GM18873 (cell line): Measurements from ENCODE around the gene COX4I1.
"Not testable (repeated sequence)": the region's sequence is repeated elsewhere in the genome, so short reads cannot be mapped to it uniquely, and the experiment has no call there.

ENCODE experiments used
- ATAC-seq: cut with Tn5 transposase; IDR thresholded peaks from one replicate; pipeline ENCODE4 v1.9.1; 2021; ENCODE audit warnings: mild to moderate bottlenecking, moderate library complexity, moderate number of reproducible peaks; ENCODE audit not compliant: unreplicated experiment, low FRiP score

COX4I1 gene

DNA sequence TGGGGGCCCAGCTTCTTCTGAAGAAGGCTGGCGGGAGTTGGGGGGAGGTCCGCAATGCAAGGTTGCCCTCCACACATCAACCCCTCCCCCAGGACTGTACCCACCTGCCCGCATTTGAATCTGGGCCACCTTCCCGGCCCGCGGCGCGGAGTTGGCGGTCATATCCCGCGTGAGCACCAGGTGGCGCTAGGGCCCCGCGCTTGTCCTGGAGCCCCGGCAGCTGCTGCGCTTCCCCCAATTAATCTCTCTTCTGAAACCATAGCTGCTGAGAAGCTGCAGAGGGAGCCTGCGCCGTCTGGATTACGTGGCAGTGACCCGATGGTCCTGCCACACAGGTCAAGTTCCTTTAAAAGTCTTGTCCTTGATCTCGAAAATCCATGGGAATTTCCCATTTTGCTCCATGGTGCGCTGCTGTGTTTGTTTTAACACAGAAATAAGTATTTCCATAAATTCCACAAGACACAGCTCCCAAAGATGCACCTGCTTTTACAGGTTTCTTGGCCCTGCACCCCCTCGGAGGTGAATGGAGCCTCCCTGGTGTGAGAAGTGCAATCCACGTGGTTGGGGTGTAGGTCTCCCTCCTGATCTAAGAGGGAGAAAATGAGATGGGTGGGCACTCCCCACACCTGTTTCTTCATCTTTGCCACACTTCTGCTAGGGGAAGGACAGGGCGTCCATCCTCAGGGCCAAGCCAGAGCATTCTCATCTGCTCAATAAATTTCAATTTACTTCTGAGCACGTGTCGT, 22.1 kb downstream of the COX4I1 start:
- no peak for ATAC-seq

GRCh38 chr16:85822145-85822544, 22.6 kb downstream of the COX4I1 start:
- ATAC-seq, result no peak

DNA sequence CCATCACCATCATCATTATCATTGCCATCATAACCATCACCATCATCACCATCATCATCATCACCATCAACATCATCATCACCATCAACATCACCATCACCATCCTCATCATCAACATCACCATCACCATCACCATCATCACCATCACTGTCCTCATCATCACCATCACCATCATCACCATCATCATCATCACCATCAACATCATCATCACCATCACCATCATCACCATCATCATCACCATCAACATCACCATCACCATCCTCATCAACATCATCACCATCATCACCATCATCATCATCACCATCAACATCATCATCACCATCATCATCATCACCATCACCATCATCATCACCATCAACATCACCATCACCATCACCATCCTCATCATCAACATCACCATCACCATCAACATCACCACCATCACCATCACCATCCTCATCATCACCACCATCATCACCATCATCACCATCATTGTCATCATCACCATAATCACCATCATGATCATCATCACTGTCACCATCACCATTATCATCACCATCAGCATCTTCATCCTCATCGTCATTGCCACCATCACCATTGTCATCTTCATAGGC, 23.9 kb downstream of the COX4I1 start:
- ATAC-seq, result no peak

GRCh38 chr16:85824161-85825135, 25.0 kb downstream of the COX4I1 start:
- no peak for ATAC-seq

DNA sequence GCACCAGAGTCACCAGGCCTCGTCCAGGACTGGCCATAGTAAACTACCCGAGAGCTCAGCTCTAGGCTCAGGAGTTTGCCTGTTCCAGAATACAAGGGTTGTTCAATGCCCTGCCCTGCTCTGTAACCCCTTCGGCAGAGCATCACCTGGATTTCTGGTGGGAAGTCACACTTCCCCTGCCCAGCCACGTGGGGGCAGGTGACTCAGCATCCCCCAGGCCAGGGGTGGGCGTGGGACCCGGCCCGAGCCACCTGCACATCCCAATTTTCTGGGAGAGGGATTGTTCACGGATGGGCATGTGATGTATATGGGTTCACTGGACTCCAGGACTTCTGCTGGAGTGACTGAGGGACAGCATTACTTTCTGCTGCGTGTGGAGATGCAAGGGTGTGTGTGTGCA, 25.8 kb downstream of the COX4I1 start:
- ATAC-seq, result no peak

DNA sequence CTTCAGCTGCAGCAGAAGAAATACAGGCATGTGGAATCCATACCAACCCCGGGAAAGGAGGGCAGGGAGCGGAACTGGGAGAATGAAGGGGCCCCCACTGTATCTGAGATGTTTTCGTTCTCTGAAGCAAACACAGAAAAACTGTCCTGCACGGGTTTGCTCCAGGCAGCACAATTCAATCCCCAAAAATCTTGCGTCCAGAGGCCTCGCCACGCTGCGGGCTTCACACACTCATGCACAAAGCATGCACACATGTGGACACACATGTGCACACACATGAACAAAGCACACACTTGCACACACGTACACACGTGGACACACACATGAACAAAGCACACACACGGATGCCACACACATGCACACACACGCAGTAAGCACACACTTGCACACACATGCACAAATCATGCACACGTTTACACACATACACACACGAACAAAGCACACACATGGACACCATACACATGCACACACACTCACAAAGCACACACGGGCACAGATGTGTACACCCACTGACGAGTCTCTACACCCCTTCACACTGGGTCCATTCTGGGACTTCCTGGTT, 27.3 kb downstream of the COX4I1 start:
- no peak for ATAC-seq

- no peak for ATAC-seq
These were observed 28.7 kb downstream of the COX4I1 start for GRCh38 chr16:85828166-85828565.

DNA sequence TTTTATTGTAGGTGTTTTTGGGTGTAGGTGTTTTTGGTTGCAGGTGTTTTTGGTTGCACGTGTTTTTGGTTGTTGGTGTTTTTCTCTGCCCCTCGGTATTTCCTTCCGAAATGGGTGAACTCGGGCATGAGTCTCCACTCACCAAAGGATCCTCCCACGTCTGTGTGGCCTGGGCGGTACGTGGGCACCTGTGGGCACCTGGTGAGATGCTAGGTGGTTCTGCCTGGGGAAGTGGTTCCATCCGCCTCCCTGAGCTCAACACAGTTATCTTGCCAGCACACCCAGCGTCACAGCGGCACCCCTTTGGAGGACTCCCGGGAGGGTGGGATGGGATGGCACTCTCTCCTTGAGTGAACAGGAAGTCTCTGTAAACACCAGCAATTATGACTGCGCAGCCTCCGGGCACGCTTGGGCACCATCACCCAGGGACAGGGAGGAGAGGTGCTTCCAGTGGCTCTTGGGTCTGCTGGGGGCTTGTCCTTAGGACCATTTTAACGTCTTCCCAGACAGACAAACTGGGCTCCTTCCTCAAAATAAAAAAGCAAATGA, 29.8 kb downstream of the COX4I1 start:
- ATAC-seq, result no peak

DNA sequence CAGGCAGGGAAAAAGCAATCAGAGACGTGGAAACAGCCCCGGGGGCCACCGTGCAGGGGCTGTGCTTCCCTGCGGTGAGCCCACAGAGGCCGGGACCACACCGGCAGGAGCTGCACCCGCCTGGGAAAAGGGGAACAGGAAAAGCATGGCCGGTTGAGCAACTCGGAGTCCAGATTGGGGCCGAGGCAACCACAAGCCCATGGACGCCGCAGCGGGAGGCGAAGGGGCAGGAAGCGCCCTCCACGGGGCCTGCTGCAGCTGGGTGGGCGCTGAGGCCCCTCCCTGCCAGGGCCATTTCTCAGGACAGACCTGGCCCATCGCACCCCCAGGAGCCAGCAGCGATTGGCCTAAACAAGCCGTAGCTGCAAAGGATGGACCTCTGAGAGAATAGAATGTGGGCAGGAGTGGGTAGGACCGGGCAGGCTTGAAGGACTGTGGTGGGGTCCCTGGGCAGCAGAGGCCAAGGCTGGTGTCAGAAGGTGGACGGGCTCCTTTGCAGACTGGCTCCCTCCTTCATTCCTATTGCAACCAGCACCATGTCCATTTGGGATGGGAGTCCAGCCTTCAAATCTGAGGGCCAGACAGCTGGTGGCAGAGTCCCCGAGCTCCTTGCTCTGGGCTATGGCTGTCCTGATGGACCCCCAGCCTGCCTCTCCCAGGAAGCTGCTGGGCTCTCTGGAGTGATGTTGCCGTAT, 30.4 kb downstream of the COX4I1 start:
- ATAC-seq, result no peak

GRCh38 chr16:85830821-85831220, 31.3 kb downstream of the COX4I1 start:
- no peak for ATAC-seq

DNA sequence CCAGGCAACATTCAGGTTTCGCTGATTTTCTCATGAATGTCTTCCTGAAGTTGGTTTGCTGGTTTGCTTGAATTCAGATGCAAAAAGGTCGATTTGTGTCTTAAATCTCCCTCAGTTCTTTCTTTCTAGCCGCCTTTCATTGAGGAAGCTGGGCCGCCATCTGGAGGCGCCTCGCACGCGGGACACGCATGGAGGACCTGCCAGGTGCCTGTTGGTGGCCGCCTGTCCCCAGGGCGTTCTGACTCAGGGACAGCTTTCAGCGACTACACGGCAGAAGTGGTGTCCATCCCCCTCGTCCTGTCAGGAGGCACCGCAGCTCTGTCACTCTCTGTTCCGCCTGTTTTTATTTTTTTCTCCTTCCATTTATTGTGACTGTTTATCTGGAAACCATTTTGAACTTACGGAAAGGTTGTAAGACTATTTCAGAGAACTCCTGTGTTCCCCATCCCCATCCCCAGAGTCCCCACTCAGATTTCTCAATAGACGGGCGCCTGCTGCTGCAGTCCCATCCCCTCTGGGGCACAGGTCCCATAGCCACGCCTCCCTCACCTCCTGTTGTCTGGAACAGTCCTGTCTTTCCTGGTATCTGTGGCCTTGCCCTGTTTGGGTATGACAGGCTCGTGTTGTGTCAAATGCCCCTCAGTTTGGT, 33.2 kb downstream of the COX4I1 start:
- no peak for ATAC-seq

GRCh38 chr16:85833219-85833920, 33.9 kb downstream of the COX4I1 start:
- no peak for ATAC-seq

DNA sequence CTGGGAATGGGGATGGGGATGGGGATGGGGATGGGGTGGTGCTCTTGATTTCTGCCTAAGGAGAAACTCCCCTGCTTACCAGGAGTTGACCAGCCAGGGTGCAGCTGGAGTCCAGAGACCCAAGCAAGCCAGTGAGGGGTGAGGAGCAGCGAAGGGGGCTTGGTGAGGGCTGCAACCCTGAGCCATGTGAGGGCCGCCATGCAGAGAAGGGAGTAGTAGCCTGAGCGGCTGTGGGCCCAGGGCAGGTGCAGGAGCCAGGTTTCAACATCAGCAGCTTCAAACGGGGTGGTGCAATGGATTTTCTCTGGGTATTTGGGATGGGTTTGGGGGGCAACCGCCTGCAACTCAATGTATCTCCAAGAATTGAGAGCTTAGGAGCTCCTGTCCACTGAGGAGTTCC, 35.2 kb downstream of the COX4I1 start:
- ATAC-seq, result no peak

- no peak for ATAC-seq
These were observed 35.8 kb downstream of the COX4I1 start for GRCh38 chr16:85835227-85835751.

DNA sequence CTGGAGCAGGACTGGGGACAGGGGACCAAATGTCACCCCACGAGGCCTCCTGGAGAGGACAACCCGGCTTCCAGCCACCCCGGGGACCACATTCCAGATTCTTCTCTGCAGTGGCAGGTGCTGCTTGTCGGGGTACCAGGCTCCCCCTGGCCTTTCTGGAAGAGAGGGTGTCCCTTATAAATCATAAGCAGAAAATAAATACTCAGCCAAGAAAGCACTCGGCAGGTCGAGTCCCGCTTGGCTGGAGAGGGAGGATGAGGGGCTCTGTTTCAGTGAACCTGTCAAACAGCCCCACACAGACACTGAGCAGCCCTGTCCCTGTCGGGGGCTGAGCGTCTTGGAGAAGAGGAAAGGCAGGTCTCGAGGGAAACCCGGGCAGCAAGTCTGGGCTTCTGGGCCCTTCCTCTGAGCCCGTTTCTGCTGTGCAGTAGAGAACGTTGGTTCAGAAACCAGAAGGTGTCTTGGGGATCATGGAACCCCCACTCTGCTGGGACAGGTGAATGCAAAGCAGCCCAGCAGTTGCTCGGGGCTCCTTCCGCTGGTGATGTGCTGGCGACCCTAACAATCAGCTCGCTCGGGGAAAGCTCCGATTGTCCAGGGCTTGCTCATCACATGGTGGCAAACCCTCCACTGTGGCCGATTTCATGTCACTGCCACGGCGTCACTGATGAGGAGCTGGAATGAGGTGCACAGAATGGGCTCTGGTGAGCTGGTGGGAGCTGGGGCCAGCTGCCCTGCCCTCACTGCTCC, 36.6 kb downstream of the COX4I1 start:
- no peak for ATAC-seq

- ATAC-seq, result no peak
These were observed 37.4 kb downstream of the COX4I1 start for GRCh38 chr16:85836706-85837582.

GRCh38 chr16:85837654-85838053, 38.2 kb downstream of the COX4I1 start:
- ATAC-seq, result not testable (repeated sequence)
